Stomach (tissue), 9 donors: ENCODE results near the gene IQSEC1. TPM values are rescaled to one million over a fixed set of nuclear protein-coding genes. Genes with fewer than 3 reads are reported as not detected.

Experiments
- DNase-seq, 2 donors: peaks; one replicate each; pipeline versions ENCODE4 v3.0.0 to v3.0.0-alpha.2; 2013 to 2019
- H3K27ac ChIP-seq, 5 donors: fragments of 200-600 bp in 4 of 5; sonication (generic) in 4 of 5; one replicate each; pipeline ENCODE4 v1.5.1; 2013 to 2019; ENCODE audit warnings: mild to moderate bottlenecking in 1 of 5, moderate library complexity in 1 of 5
- H3K27me3 ChIP-seq, 3 donors: fragments of 200-600 bp; sonication (generic); one replicate each; pipeline ENCODE4 v1.5.1; 2017 to 2019; ENCODE audit warnings: mixed run types in 1 of 3
- H3K36me3 ChIP-seq, 4 donors: fragments of 200-600 bp; sonication (generic); 1 replicate in 3 of 4; 2 replicates in 1 of 4; pipeline ENCODE4 v1.5.1; 2016 to 2019
- H3K4me1 ChIP-seq, 4 donors: fragments of 200-600 bp; sonication (generic); one replicate each; pipeline ENCODE4 v1.5.1; 2016 to 2019
- H3K4me3 ChIP-seq, 4 donors: fragments of 200-600 bp; sonication (generic) in 3 of 4; one replicate each; pipeline ENCODE4 v1.5.1; 2016 to 2019; ENCODE audit warnings: mild to moderate bottlenecking in 1 of 4
- H3K9me3 ChIP-seq, 4 donors: fragments of 200-600 bp; sonication (generic); one replicate each; pipeline ENCODE4 v1.5.1; 2016 to 2019
- EP300 ChIP-seq: sonication (generic); formaldehyde crosslinking; IDR thresholded peaks from one replicate; pipeline ENCODE4 v1.6.1; 2017; ENCODE audit warnings: antibody characterized with exemption
- POLR2A ChIP-seq, 4 donors: fragments of 450-650 bp; IDR thresholded peaks; one replicate each; pipeline ENCODE4 v1.6.1; 2016; ENCODE audit warnings: antibody characterized with exemption in 4 of 4, control low read depth in 2 of 4, mild to moderate bottlenecking in 1 of 4, moderate library complexity in 1 of 4
- POLR2AphosphoS5 ChIP-seq, 3 donors: sonication (generic); formaldehyde crosslinking; IDR thresholded peaks; one replicate each; pipeline ENCODE4 v1.6.1; 2016; ENCODE audit warnings: antibody characterized with exemption in 3 of 3
- WGBS, 5 donors: extraction: QIAGEN DNeasy Blood & Tissue Kit in 3 of 5; methylation state at CpG; one replicate each; pipeline versions ENCODE4 v1.1.5 to v1.1.7; 2013 to 2018; 5-methylcytosine and 5-hydroxymethylcytosine counted together
- intact Hi-C: fragments of 100-400 bp; cut with DNase I; formaldehyde crosslinking; loops from one replicate; pipeline ENCODE4 v1.15.1; 2023; ENCODE audit warnings: low total_unique reads
- polyA plus RNA-seq, 3 donors: library from polyadenylated mRNA; stranded (reverse); fragments of 200-250 nt; gene quantifications; one replicate each; pipeline ENCODE4 v1.2.3, GENCODE V29; 2013
- total RNA-seq, 5 donors: library from RNA; depleted of rRNA; stranded (reverse); fragments of >200 nt; gene quantifications; one replicate each; pipeline versions ENCODE4 v1.1.0 to v1.2.3, GENCODE V29; 2014 to 2016
- TF ChIP-seq, protein P1 (sequence below), 7 experiments: fragments of 450-650 bp in 4 of 7; fragments of 200-600 bp in 3 of 7; sonication (generic) in 3 of 7; IDR thresholded peaks; one replicate each; pipeline ENCODE4 v1.5.1; 2016 to 2019; ENCODE audit warnings: antibody characterized with exemption in 7 of 7, control low read depth in 2 of 7, mild to moderate bottlenecking in 1 of 7
- donor health status: healthy with polysubstance abuse.
- donor health status: Bipolar disorder and iron deficiency.
- donor health status: healthy.

IQSEC1 gene
- total and polyA plus RNA-seq, 8 donors, result 6.7 to 46.9 (median 20.8) TPM

DNA sequence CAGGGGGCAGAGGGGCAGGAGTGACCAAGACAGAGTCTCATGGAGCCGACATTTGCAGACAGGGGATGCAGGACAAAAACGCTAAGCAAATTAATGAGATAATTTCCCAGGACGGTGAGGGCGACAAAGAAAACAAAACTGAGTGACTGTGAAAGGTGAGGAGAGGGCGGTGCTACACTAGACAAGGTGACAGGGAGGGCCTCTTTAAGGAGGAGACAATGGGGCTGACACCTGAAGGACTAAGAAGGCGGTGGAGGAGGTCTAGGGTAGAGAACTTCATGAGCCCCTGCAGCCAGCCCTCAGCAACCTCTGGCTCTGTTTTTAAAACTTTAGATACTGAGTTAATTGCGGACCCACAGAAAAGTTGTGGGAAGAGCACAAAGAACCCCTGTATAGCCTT lies 41.6 kb downstream of the IQSEC1 start:
- H3K4me3 ChIP-seq, result no peak overlapping the region
- TF ChIP-seq POLR2AphosphoS5 (IDR thresholded peaks at IDR 0.05), result no peak
- TF ChIP-seq POLR2A (IDR thresholded peaks at IDR 0.05), result no peak
- TF ChIP-seq, protein P1, sequence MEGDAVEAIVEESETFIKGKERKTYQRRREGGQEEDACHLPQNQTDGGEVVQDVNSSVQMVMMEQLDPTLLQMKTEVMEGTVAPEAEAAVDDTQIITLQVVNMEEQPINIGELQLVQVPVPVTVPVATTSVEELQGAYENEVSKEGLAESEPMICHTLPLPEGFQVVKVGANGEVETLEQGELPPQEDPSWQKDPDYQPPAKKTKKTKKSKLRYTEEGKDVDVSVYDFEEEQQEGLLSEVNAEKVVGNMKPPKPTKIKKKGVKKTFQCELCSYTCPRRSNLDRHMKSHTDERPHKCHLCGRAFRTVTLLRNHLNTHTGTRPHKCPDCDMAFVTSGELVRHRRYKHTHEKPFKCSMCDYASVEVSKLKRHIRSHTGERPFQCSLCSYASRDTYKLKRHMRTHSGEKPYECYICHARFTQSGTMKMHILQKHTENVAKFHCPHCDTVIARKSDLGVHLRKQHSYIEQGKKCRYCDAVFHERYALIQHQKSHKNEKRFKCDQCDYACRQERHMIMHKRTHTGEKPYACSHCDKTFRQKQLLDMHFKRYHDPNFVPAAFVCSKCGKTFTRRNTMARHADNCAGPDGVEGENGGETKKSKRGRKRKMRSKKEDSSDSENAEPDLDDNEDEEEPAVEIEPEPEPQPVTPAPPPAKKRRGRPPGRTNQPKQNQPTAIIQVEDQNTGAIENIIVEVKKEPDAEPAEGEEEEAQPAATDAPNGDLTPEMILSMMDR (IDR thresholded peaks at IDR 0.05), result no peak
- TF ChIP-seq EP300, result no peak
- H3K27ac ChIP-seq, result no peak overlapping the region
- H3K27me3 ChIP-seq, result no peaks in the 10 kb centered on the region
- H3K9me3 ChIP-seq, result no peaks in the 10 kb centered on the region
- no peak for DNase-seq
- no peaks in the 10 kb centered on the region for H3K36me3 ChIP-seq
- intact Hi-C loops, result no loop called here
- no peaks in the 10 kb centered on the region for H3K4me1 ChIP-seq
- WGBS, 5 donors, result 53 to 67% (median 57%) methylated on average over 7 of the region's 7 CpGs

DNA sequence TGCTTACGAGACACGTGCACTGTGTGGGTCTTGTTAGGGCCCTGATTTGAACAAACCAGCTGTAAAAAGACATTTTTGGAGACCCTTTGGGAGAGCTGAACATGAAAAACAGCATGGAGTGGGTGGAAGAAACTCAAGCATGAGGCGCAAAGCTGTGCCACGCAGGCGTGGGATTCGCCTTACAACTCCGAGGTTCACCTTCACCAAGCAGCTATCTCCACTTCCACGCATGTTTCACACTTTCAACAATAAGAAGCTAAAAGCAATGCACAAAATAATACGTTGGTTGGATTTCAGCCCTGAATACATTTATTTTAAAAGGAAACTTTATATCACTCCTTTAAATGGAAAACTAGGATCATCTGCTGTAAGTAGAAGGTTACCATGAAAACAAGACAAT lies 42.5 kb downstream of the IQSEC1 start:
- no peak for TF ChIP-seq POLR2AphosphoS5 (IDR thresholded peaks at IDR 0.05)
- no peak for TF ChIP-seq POLR2A (IDR thresholded peaks at IDR 0.05)
- no peak for TF ChIP-seq EP300
- TF ChIP-seq, protein P1 (IDR thresholded peaks at IDR 0.05), result no peak
- no peak for DNase-seq
- Histone ChIP-seq H3K27me3 (no peaks in the 10 kb centered on the region), H3K4me3 (no peak overlapping the region), H3K4me1 (no peaks in the 10 kb centered on the region), H3K9me3 (no peaks in the 10 kb centered on the region), H3K27ac (no peak overlapping the region), H3K36me3 (no peaks in the 10 kb centered on the region)
- 92 to 93% (median 93%) methylated on average over 9 of the region's 9 CpGs for WGBS, 5 donors
- intact Hi-C loops, result no loop called here

DNA sequence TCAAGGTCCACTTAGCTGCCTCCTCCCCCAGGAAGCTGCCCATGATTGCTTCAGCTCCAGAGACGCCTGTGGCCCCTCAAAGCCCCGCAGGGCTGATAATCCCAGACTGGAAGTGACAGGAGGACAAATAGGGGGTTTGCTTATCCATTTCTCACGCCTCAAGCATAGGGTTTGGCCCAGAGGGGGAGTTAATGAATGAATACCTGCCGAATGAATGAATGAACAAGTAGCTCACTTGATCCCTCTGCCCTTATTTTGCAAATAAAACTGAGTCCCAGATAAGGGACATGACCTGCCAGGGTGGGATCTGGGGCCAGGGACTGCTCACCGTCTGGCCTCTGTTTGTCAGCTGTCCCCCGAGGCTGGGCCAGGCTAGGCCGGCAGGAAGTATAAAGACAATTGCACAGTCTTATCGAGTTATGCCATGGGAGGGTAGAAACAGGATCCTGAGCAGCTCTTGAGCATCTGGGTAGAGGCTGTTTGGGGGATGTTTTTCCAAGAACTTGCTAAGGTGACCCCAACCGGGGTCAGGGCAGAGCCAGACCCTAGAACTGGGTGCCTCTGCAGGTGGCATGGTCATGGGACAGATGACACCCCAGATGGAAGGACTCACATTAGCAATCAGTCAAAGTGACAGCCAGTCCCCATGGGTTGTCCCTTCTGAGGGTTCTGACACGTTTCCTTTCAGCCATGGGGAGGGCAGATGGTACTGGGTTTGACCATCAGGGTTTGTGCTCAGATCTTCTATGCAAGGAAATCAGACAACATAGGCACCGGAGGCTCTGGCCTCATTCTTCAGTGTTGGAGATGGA lies 45.0 kb downstream of the IQSEC1 start:
- Histone ChIP-seq H3K36me3 (no peaks in the 10 kb centered on the region), H3K4me3 (no peak overlapping the region), H3K9me3 (no peaks in the 10 kb centered on the region), H3K27me3 (no peaks in the 10 kb centered on the region), H3K4me1 (peaks cover 0 to 2% (median under 1%) of the 10 kb centered on the region in 4 donors), H3K27ac (no peak overlapping the region)
- intact Hi-C loops, result no loop called here
- no peak for DNase-seq
- 58 to 74% (median 69%) methylated on average over 11 of the region's 11 CpGs for WGBS, 5 donors
- no peak for TF ChIP-seq POLR2A (IDR thresholded peaks at IDR 0.05)
- TF ChIP-seq POLR2AphosphoS5 (IDR thresholded peaks at IDR 0.05), result no peak
- TF ChIP-seq, protein P1 (IDR thresholded peaks at IDR 0.05), result no peak
- no peak for TF ChIP-seq EP300

DNA sequence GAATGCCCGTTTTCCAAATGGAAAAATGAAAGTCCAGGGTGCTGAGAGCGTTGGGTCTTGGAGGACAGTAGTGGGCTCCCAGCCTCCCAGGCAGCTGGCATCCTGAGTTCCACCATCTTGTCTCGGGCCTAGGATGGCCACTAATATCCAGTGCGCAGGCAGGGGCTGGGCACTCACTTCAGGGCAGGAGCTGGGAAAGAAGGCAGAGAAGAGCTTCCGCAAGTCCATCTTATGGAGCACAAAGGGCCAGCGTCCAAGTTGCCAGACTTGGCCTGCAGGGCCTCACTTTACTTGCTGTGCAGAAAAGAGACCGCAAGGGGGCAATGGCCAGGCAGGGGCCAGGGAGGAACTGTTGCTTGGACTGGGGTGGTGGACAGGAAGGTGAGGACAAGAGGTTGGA lies 46.1 kb downstream of the IQSEC1 start:
- DNase-seq, result no peak
- Histone ChIP-seq H3K27me3 (no peaks in the 10 kb centered on the region), H3K9me3 (no peaks in the 10 kb centered on the region), H3K4me1 (peaks cover 5 to 13% (median 11%) of the 10 kb centered on the region in 4 donors), H3K27ac (no peak overlapping the region), H3K4me3 (no peak overlapping the region), H3K36me3 (no peaks in the 10 kb centered on the region)
- no peak for TF ChIP-seq EP300
- TF ChIP-seq, protein P1 (IDR thresholded peaks at IDR 0.05), result no peak
- no peak for TF ChIP-seq POLR2AphosphoS5 (IDR thresholded peaks at IDR 0.05)
- TF ChIP-seq POLR2A (IDR thresholded peaks at IDR 0.05), result no peak
- 92 to 94% (median 93%) methylated on average over 7 of the region's 7 CpGs for WGBS, 5 donors
- intact Hi-C loops, result no loop called here
